ENCODE data around the gene TRIM71. TPM values are rescaled to one million over a fixed set of nuclear protein-coding genes. Genes with fewer than 3 reads are reported as not detected.

TRIM71 gene
- total and polyA plus RNA-seq, 2 of the 13 experiments (the other 11 are each of a cell fraction or from before 2014, with no cell fraction given), result 21.7 to 76.9 TPM

GRCh38 chr3:32840086-32840841 is 22.5 kb downstream of the TRIM71 start (continued):
- peak; percentile 6; the same call in 1 of the 2 replicates for TF ChIP-seq ZNF460 (CRISPR knock-in tag; IDR thresholded peaks at IDR 0.05; ENCODE audit: borderline replicate concordance)
- no peak for TF ChIP-seq ZNF263 (CRISPR knock-in tag; IDR thresholded peaks at IDR 0.05)
- TF ChIP-seq BATF2 (CRISPR knock-in tag; IDR thresholded peaks at IDR 0.05), result no peak
- TF ChIP-seq ZC3H13 (CRISPR knock-in tag; IDR thresholded peaks at IDR 0.05), result peak; percentile 60; the same call in 1 of the 2 replicates
- 0 out of 2 replicates have a peak, but pooled peaks have one; percentile 32 for TF ChIP-seq THAP11 (CRISPR knock-in tag; IDR thresholded peaks at IDR 0.05)
- no peak for TF ChIP-seq SKIL (CRISPR knock-in tag; IDR thresholded peaks at IDR 0.05; ENCODE audit: borderline replicate concordance)
- TF ChIP-seq POLR2AphosphoS2 (IDR thresholded peaks at IDR 0.05; ENCODE audit: low read depth, low read length), result no peak
- TF ChIP-seq RNF219 (CRISPR knock-in tag; IDR thresholded peaks at IDR 0.05), result no peak
- TF ChIP-seq PRDM10 (CRISPR knock-in tag; IDR thresholded peaks at IDR 0.05; ENCODE audit: low read depth), result peak; percentile 97
- no peak for TF ChIP-seq ZBTB26 (CRISPR knock-in tag; IDR thresholded peaks at IDR 0.05; ENCODE audit: borderline replicate concordance)
- no peak for TF ChIP-seq ZFP90 (CRISPR knock-in tag; IDR thresholded peaks at IDR 0.05; ENCODE audit: borderline replicate concordance)
- TF ChIP-seq NR2F1 (CRISPR knock-in tag; IDR thresholded peaks at IDR 0.05), result no peak; a peak in 1 of 4 replicates
- no peak for TF ChIP-seq ZNF282 (IDR thresholded peaks at IDR 0.05; ENCODE audit: partially characterized antibody)
- no peak for TF ChIP-seq SMAD9 (CRISPR knock-in tag; IDR thresholded peaks at IDR 0.05)
- TF ChIP-seq ZNF569 (CRISPR knock-in tag; IDR thresholded peaks at IDR 0.05; ENCODE audit: borderline replicate concordance), result no peak

All from HepG2 (cell line).